ENCODE results near the gene ALKBH3.

GRCh38 chr11:43950311-43950855, 69.8 kb downstream of the ALKBH3 start:
- TF ChIP-seq POLR2AphosphoS5 (IDR thresholded peaks at IDR 0.05; ENCODE audit: low read depth, low read length) (no peak), REST (IDR thresholded peaks at IDR 0.05; ENCODE audit: insufficient read depth in 1 of 2, low read depth in 2 of 2, low read length in 2 of 2) (no peak), TAF1 (IDR thresholded peaks at IDR 0.05; ENCODE audit: borderline replicate concordance, insufficient read depth, low read length) (no peak), SIN3A (IDR thresholded peaks at IDR 0.05; ENCODE audit: borderline replicate concordance, insufficient read depth, low read length) (no peak)

Measured in PFSK-1 (cell line).